GM10266 (cell line): ENCODE results near the gene MUCL3.
"Not testable (repeated sequence)": the region's sequence is repeated elsewhere in the genome, so short reads cannot be mapped to it uniquely, and the experiment has no call there.

Experiments used
- DNase-seq: peaks from one replicate; pipeline ENCODE4 v3.0.0; 2012; ENCODE audit errors: extremely low spot score
- CTCF ChIP-seq: IDR thresholded peaks from 2 replicates; pipeline ENCODE4 v1.5.1; 2012; ENCODE audit warnings: mild to moderate bottlenecking, low read depth; ENCODE audit not compliant: control insufficient read depth, insufficient read depth; ENCODE audit errors: missing control alignments

The MUCL3 gene

DNA sequence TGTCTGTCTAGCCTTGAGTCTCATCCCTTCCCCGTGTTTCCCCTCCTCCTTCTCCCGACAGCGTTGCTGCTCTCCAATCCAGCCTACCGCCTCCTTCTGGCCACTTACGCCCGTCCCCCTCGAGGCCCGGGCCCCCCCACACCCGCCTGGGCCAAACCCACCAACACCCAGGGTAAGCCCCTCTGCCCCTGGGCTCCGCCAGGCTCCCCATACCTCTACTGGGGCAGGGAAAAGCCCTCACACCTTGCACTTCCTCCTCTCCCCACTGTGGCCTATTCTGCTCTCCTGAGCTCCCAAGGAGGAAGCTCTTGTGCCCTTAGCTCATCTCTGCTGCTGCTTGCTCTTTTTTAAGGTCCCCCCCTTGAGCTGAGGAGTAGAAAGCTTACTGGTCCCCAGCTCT is 45.4 kb upstream of the MUCL3 start:
- TF ChIP-seq CTCF, result no peak
- no peak for DNase-seq

GRCh38 chr6:30896541-30896940 is 44.2 kb upstream of the MUCL3 start:
- TF ChIP-seq CTCF, result no peak
- DNase-seq, result no peak

DNA sequence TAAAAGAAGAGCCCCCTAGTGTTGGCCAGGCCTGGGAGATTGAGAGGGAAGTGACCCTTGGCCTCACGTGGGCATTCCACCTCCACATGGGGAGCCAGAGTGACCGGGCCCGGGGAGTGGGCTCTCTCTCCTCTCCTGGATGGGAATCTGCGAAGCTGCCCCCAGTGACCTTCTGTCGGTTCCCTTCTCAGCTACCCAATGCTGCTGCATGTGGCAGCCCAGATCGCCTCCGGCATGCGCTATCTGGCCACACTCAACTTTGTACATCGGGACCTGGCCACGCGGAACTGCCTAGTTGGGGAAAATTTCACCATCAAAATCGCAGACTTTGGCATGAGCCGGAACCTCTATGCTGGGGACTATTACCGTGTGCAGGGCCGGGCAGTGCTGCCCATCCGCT is 42.9 kb upstream of the MUCL3 start:
- TF ChIP-seq CTCF, result no peak
- no peak for DNase-seq

GRCh38 chr6:30898750-30899360 is 41.9 kb upstream of the MUCL3 start:
- no peak for DNase-seq
- TF ChIP-seq CTCF, result no peak

GRCh38 chr6:30900863-30901417 is 39.8 kb upstream of the MUCL3 start:
- TF ChIP-seq CTCF, result no peak
- DNase-seq, result no peak

- no peak for DNase-seq
- no peak for TF ChIP-seq CTCF
These were observed 39.3 kb upstream of the MUCL3 start for GRCh38 chr6:30901436-30901835.

GRCh38 chr6:30902196-30902595 is 38.6 kb upstream of the MUCL3 start:
- not testable (repeated sequence) for DNase-seq

- no peak for DNase-seq
- no peak for TF ChIP-seq CTCF
These were observed 38.1 kb upstream of the MUCL3 start for GRCh38 chr6:30902709-30903108.
